HG03066 (cell line): ENCODE measurements around the gene ARPC4.
"Not testable (repeated sequence)": the region's sequence is repeated elsewhere in the genome, so short reads cannot be mapped to it uniquely, and the experiment has no call there.

Source experiments
- ATAC-seq: cut with Tn5 transposase; IDR thresholded peaks from one replicate; pipeline ENCODE4 v1.9.1; 2021; ENCODE audit warnings: low read depth; ENCODE audit not compliant: unreplicated experiment

ARPC4 gene

DNA sequence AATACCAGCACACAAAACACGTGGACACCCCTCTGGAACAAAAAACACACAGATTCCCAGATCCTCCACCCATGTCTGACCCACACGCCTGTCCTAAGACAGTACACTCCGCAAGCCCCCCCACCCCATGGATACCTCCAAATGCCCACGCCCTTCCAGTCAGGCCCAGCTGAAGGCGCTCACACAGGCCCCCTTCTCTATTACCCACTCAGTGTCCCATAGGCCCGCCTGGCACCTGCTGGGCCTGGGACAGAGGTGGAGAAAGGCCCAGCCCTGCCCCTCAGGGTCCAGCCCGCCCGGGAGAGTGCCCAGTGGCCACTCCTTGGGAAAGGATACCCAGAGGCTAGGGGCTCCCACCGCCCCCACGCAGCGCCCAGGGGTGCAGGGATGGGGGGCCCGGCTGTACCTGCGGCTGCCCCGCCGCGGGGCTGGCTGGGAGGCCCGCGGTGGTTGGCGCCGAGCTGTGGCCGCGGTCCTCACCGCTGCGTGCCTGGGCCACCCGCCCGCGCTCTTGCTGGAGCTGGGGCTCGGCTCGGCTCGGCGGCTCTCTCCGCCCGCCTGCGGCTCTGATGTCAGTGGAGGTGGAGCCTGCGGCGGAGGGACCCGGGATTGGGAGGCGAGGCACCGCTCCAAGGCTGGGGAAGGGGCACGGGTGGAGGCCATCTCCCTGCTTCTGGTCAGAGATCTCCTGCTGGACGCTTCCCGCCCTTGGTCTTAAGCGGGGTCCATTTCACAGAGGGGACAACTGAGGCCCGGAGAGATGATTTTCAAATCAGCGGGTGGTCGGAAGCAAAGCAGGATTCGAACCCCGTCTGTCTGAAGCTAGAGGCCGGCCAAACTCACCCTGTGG, 23.2 kb upstream of the ARPC4 start, which contains the start of gene CAMK1:
Gene CAMK1, minus strand, starts transcription at position 522 of the 850 bp plus-strand sequence. CDS start 2,198 bp downstream, outside the sequence.
- no peak for ATAC-seq

DNA sequence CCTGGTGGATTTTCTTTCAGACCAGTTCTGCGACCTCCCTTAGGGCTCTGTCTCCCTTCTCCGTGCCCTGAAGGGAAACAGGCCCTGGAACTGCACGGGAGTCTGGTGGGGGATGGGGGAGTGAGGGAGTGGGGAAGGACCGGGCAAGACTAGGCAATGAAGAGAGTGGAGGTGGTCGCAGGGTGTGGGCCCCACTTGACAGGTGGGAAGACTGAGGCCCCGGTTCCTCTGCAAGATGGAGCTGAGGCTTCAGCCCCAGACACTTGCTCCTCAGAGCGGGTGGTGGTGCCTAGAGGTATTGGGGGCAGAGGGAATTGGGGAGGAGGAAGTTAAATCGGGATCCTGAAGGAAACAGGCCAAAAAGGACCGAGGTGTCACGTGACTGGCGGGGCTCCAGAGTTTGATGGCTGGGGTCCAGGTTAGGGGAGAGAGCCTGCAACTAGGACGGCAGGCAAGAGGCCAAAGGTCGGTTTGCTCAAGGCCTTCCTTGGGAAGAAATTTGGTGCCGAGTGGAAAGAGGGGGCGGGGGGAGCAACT, 22.5 kb upstream of the ARPC4 start:
- no peak for ATAC-seq

DNA sequence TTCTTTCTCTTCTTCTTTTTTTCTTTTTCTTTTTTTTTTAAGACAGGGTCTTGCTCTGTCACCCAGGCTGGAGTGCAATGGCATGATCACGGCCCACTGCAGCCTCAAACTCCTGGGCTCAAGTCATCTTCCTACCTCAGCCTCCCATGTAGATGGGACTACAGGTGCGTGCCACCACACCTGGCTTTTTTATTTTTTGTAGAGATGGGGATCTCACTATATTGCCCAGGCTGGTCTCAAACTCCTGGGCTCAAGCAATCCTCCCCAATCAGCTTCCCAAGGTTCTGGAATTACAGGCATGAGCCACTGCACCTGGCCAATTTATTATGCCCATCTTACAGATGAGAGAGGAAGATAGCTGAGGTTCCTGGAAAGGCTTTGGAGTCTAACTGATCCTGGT, 21.9 kb upstream of the ARPC4 start:
- not testable (repeated sequence) for ATAC-seq

DNA sequence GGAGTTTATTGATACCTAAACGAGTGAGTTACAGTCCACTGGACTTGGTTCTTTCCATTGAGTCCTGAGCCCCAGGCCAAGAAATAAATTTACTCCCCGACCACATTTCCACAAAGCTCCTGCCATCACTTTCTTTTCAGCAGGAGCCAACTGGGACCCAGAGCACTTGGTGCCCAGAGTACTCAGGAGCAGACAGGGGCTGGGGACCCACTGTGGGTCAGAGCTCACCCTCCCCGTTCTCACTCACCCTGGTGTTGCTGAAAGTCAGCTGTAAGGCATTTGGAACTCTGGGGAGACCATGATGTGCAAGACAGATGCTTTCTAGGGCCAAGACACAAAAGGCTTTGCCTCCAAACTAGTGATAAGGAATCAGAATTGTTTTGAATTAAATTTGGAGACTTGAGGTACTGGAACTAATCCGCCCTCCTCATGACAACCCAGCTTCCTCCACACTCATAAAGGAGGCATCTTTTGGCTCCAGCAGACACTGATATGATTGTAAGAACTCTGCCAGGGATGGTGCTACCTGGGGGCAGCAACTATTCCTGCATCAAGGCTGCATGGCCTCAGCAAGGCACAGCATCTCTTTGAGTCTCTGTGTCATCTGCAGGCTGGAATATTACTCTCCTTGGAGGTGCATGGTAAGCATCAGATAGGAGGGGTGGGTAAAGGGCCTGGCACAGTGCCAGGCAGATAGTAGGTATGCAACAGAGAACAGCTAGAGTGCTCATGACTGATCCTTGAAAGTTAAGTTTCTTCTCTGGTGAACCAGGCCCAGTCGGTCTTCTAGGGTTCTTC, 15.8 kb upstream of the ARPC4 start:
- ATAC-seq, result no peak

DNA sequence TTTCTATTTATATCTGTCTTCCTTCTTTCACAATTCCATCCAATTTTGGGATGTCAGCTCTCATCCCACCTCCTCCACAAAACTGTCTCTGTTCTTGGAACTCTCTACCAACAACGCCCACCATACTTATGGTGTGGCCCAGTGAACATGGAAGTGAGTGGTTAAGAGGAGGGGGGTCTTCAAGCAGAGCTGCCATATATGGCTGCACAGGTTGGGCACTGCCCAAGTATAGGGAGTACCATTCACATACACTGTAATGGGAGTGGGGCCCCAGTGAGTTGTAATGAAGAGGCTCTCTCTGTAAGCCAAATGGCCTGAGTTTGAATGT, 15.2 kb upstream of the ARPC4 start:
- no peak for ATAC-seq

DNA sequence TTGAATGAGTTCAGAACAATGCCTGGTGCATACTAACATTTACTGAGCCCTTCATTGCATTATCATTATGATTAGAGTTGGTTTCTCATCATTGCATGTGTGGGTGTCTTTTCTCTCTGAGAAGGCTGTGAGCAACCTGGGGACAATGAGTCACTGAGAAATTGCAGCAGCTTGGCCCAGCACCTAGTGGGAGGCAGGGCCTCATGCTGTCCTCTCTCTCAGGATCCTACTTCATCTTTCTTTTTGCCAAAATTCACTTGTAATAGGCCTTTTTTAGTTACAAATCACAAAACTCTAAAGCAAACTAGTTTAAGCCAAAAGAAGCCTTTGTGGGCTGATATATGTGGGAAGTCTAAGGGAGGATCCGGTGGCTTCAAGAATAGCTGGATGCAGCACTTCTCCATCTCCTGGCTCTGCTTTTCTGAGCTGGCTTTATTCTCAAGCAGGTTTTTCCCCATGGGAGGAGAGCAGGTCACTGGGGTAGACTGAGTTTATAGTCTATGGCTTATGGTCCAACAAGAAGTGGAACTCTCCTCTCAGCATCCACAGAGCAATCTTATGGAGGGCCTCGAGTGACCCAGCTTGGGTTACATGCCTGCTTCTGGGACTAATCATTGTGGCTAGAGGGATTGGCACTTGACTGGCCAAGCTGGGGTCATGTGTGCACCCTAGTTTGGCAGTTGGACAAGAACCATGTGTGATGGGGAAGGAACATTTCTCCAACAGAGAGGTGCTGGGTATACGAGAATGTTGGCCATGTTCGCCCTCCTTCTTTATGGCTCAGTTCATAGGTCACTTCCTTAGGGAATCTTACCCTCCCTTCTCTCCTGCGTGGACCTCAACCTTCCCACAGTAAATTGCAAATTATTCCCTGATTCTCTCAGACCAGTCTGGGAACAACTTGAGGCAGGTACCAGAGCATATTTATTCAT, 14.5 kb upstream of the ARPC4 start:
- ATAC-seq, result no peak

DNA sequence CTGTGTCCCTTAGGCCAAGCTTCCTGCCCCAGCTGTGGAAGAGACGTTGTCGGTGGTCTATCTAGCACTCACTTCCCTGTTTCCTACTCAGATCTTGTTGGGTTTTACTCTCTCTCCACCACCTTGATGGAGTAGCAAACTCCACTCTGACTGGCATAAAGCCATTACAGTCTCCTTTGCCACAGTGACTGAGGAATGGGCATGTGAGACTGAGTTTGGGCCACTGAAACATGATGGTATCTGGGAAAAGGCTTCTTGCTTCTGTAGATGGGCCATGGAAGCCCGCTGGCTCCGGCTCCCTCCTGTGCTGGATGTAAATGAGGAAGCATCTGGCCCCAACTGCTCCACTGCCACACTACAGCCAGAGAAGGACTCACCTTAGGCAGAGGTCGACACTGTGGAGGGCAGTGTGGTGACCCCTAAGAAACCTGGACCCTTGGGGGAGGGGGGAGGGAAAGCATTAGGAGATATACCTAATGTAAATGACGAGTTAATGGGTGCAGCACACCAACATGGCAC, 13.7 kb upstream of the ARPC4 start:
- ATAC-seq, result no peak

DNA sequence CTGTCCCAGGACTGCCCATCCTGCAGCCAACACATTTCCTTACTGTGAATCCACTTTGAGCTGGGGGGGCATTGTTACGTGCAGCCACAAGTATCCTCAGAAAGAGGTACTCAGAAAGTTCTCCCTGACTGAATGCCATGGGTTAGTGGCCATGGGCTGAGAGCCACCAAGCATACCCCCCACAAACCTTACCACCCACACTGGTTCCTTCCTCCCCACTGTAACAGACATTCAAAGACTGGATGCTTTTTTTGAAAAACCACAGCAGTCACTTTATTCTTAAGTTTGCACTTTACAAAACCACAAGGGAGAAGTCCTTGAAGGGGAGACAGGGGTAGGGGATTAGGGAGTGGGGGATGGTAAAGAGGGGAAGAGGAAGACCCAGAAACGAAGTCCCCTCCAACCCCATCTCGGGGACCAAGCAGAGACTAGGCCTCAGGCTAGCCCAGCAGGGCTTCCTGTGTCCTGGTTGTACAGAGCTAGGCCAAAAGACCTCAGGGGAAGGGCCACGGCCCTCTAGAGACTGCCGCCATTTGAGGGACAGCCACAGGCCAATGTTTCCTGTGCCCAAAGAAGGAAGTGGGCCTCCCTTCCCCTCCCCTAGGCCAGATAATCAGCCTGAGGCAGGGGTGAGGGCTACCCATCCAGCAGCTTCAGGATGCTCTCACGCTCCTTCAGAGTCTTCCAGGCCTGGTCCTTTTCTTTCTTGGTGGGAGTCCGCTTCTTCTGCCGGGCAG, 13.0 kb upstream of the ARPC4 start:
- ATAC-seq, result peak; percentile 55

DNA sequence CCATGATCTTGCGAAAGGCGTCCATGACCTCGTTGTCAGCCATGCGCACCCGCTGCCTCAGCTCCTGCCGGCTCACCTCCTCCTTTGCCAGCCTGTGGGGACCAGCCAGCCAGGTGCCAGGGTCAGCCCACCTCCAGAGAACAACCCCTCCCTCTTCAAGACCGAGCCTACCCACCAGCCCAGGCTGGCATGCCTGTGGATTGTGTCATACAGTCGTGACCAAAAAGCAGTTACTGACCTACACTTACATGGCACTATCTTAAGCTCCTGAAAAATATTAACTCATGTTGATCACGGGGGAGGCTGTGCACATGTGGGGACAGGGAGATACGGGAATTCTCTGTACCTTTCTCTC, 12.4 kb upstream of the ARPC4 start:
- no peak for ATAC-seq

DNA sequence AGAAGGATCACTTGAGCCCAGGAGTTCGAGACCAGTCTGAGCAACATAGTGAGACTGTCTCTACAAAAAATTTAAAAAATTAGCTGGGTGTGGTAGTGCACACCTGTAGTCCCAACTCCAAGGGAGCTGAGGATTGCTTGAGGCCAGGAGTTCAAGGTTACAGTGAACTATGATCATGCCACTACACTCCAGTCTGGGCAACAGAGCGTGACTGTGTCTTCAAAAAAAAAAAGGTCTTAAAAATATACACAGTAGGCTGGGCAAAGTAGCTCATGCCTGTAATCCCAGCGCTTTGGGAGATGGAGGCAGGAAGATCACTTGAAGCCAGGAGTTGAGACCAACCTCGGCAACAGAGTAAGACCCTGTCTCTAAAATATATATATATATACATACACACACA, 12.0 kb upstream of the ARPC4 start:
- ATAC-seq, result no peak

DNA sequence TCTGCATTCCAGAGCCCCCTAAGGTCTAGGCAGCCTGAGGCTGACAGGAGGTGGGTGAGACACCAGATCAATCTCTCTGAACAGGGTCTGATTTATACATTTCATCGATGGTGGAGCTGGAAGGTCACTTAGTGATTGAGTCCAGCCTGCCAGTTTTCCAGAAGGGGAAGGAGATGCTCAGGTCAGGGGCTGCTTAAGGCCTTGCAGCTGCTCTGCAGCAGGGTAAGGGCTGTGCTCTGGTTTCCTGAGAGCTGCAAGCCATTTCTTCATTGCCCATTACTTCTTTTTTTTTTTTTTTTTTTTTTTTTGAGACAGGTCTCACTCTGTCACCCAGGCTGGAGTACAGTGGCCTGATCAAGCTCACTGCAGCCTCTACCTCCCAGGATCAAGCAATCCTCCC, 11.3 kb upstream of the ARPC4 start:
- no peak for ATAC-seq

DNA sequence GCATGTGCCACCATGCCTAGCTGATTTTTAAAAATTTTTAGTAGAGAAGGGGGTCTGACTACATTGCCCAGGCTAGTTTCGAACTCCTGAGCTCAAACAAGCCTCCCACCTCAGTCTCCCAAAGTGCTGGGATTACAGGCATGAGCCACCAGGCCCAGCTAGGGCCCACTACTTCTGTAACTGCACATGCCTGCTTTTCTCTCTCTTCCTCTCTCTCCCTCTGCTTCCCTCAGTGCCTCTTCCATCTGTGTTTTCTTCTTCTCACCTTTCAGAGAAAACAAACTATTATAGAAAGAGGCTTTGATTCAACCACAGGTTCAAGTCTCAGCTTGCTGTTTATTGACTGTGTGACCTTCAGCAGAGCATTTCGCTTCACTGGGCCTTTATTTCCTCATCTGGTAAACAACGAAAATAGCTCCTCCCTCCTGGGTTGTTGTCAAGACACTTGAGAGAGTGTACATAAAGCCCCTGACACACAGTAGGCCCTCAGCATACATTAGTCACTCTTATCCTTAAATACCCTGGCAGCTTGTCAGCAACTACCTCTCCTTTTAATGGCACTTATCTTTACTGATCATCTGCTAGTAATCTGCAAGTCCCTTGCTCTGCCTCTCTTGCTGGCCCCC, 10.8 kb upstream of the ARPC4 start:
- ATAC-seq, result no peak

DNA sequence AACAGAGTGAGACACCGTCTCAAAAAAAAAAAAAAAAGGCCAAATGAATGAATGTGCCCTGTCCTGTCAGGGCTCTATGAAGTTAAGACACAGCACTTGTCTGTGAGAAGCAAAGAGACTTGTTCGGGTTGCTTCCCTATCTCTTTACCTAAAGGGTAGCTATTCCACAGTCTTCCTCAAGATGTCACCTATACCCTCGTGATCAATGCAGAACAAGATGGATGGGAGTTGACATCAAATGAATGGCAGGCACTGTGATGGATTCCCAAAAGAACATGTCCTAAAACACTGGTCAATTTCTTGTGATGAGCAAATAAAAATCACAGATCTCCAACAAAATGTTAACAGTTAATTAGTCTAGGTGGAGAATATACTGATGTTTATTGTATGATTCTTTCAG, 10.1 kb upstream of the ARPC4 start:
- ATAC-seq, result no peak

DNA sequence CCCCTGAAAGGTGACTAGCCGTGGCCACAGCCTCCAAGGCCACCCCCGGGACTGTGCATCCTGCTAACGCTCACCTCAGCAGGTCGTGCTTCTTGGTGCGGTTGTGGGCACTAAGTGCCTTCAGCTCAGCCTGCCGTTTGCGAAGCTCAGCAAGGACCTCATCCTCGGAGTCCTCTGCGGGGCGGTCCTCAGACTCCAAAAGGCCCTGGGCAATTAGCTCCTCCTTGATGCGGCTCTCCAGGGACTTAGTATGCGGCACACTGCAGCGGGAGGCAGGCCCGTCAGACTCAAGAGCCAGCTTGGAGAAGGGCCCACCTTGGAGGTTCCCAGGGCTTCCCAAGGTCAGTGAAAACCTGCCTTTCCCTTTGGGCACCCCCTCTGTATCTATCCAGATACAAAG, 8.9 kb upstream of the ARPC4 start:
- ATAC-seq, result no peak

DNA sequence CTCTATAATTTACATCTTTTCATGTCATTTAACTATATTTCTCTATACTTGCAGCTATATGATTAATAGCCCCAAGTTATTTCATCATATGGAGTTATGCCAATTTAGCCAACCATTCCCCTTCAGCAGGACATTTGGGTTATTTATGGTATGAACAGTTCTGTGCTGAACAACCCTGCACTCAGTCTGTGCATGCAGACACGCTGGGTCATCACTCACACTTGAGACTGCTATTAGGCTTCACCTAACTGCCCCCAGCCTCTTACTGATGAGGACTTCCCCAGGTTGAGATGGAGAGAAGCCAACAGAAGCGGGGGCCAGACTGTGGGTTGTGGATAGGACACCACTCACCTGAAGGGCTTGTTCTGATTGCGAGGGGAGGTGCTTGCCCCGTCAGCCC, 7.9 kb upstream of the ARPC4 start:
- ATAC-seq, result no peak

DNA sequence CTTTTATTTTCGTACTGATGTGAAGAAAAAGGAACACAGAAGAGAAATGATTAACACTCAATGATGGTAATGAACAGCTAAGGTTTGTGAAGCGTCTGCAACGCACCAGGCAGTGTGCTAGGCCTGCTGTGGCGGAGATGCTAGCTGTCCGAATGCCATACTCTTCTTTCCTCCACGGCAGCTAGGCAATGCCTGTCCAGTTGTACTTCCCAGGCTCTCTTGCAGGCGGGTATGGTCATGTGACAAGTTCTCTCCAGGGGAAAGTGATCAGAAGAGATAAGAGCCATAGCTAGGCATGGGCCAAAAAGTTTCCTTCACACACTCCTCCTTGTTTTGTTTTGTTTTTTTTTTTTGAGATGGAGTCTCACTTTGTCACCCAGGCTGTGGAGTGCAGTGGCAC, 7.3 kb upstream of the ARPC4 start:
- ATAC-seq, result no peak

DNA sequence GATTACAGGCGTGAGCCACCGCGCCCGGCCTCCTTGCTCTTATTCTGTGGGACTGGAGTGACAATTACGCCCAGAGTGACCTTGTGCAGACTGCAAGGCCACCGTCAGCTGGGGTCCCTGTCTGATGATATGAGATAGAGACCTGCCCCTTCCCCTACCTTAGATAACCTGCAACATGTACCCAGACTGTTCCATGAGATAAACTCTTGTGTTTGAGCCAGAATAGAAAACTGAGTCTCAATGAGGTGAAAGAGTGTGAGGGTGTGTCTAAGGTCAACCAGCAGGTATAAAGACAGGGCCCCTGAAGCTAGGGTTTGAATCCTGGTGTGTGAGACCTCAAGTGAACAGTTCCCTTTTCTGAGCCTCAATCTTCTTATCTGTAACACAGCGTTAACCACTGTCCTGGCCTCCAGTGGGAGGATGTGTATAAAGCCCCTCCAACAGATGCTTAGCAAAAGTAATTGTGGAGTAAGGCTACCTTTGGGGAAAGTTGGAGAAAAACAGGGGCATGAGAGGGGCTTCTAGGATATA, 6.6 kb upstream of the ARPC4 start:
- no peak for ATAC-seq

DNA sequence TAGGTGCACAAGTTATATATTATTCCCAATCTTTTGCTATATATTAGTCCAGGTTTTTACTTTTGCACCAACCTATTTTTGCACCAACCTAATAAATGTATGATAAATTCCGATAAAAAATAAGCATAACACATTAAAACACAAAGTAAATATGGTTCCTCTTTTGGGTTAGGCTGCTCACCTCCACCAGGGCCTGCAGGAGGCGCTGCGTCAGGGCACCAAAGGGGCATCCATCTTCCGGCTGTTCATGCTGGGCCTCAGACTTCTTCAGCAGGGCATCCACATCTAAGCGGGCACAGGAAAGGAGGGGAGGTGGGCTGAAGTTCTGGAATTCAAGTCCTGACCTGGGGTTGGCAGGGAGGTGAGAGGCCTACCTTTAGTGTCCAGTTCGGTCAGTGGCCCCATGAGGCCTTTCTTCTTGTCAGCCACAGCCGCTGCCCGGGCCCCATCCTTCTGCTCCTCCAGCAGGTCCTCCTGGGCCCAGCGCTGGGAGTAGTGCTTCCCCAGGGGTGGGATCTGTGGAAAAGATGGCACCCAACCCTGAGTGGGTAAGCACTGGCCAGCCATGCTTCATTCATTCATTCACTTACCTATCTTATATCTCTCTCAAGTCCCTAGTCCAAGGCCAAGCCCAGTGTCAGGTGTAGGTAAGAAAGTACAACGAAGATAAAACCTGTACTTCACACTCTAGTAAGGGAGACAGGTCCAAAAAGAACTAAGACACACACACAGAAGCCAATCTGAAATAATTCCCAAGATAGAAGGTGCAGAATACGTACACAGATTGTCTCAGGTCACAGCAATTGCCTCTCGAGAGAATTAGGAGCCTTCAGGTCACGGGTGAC, 5.8 kb upstream of the ARPC4 start:
- no peak for ATAC-seq
